Stimulated activated CD4-positive, alpha-beta T cell treated with anti-CD3 and anti-CD28 coated beads, Interleukin-1b, Interleukin-23, amount 100 ng/mL, for 24 hours (primary cell): ENCODE results near the gene NLRX1.
"Not testable (repeated sequence)": the region's sequence is repeated elsewhere in the genome, so short reads cannot be mapped to it uniquely, and the experiment has no call there.

ENCODE experiments used
- DNase-seq, 4 experiments: peaks; one replicate each; pipeline ENCODE4 v3.0.0-alpha.2; 2020; ENCODE audit warnings: low read depth in 4 of 4, low spot score in 1 of 4

Gene NLRX1

DNA sequence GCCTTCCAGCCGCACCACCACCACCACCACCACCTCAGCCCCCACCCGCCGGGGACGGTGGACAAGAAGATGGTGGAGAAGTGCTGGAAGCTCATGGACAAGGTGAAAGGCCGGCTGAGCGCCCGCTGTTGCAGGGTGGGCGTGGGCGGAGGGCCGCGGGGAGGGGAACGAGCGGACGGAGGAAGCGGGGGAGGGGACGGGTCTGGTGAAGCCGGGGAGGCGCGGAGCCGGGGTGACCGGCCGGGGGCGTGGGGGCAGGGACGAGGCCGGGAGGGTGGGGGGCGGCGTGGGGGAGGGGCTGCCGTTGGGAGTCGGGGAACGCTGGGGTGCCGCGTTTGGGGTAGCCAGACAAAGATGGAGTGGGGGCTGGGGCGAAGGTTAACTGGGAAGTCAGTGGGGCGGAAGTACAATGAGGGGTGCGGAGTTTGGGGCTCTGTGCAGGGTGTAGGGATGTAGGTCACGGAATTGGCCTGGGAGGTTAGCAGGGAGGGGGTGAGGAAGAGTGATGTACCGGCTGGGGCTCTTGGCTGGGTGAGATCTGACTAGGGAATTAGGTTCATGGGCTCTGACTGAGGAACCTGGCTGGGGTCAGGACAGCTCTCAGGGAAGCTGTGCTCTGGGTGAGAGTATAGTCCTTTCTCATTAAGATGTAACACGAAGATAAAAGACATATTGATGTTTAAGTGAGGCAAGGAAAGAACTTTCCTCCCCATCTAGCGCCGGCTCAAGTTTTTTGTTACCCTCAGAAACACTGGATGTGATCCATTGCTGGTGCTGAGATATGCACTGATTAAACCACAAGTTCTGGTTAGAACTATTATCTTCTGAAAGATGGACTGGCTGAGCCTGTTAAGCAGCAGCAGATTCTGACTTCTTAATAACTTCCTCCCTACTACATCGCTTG is 38.2 kb downstream of the NLRX1 start:
- DNase-seq = peak; percentile 25 to 45 (median 32)

GRCh38 chr11:119207415-119207960 is 39.0 kb downstream of the NLRX1 start:
- DNase-seq = no peak

GRCh38 chr11:119209186-119209585 is 40.7 kb downstream of the NLRX1 start:
- no peak for DNase-seq

DNA sequence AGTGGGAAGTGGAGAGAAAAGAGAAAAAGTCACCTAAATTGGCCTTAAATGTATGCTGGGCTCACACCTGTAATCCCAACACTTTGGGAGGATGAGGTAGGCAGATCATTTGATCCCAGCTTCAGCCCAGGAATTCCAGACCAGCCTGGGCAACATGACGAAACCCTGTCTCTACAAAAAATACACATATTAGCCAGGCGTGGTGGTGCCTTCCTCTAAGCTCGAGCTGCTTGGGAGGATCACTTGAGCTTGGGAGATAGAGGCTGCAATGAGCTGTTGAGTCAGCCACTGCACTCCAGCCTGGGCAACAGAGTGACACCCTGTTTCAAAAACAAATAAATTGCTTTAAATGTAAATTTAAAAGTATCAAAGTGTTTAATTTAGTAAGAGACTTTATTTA is 41.5 kb downstream of the NLRX1 start:
- no peak for DNase-seq

- no peak for DNase-seq
Observed at GRCh38 chr11:119218141-119218878, 49.8 kb downstream of the NLRX1 start.

DNA sequence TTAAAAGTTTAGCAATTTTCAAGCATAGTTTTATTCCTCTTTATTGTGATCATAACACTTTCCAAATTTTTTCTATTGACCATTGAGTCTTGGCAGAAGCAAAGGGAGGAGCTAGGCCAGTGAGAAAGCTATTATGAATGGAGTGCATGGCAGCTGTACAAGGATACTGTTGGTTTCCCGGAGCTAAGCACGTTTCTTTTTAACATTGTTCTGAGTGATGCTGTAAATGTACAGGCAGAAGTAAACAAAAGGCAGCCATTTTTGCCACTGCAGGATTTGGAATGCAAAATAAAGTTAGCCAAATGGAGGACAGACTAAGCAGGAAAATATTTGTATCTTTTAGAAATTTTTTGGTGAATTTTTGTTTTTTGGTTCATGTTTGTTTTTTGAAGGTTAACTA is 53.8 kb downstream of the NLRX1 start:
- no peak for DNase-seq

DNA sequence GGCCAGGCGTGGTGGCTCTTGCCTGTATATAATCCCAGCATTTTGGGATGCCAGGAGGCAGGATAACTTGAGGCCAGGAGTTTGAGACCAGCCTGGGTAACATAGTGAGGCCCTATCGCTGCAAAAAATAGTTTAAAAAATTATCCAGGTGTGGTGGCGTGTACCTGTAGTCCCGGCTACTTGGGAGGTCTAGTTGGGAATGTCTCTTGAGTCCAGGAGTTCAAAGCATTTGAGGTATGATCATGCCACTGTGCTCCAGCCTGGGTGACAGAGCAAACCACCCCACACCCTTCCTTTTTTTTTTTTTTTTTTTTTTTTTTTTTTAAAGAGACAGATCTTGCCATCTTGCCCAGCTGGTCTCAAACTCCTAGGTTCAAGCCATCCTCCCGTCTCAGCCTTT is 54.4 kb downstream of the NLRX1 start:
- DNase-seq = no peak

DNA sequence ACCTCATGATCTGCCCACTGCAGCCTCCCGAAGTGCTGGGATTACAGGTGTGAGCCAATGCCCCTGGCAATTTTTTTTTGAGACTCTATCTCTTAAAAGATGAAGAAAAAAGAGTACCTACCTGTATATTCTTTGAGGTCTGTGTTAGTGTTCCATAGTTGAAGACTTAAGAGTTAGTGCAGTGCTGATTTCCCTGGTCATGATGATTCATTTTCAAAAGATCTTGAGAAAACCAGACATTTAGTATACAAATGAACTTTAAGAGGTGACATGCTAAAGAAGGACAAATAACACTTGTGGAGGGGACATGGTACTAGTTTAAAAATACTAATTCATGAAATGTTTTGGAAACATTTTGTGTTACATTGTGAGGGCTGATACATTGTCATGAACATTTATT is 55.3 kb downstream of the NLRX1 start:
- no peak for DNase-seq

GRCh38 chr11:119228535-119229287 is 60.2 kb downstream of the NLRX1 start:
- DNase-seq = not testable (repeated sequence)

DNA sequence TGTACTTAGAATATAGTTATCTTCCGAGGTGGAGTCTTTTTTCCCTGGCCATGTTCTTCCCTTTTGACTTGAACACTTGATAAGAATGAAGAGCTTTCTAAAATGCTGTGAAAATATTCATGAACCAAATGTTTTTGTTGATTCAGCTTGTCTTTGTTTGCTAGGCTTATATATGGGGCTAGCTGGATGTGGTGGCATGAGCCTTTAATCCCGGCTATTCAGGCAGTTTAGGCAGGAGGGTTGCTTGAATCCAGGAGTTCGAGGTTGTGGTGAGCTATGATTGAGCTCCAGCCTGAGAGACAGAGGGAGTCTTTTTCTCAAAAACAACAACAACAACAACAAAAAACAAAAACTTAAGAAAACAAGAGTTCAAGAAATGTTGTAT is 60.8 kb downstream of the NLRX1 start:
- no peak for DNase-seq

- DNase-seq = no peak
Observed at GRCh38 chr11:119229741-119230140, 61.2 kb downstream of the NLRX1 start.
